Measurements from ENCODE around the gene IDUA.
"Not testable (repeated sequence)": the region's sequence is repeated elsewhere in the genome, so short reads cannot be mapped to it uniquely, and the experiment has no call there.

IDUA gene

GRCh38 chr4:1045193-1045594 lies 58.4 kb downstream of the IDUA start:
- TF ChIP-seq CTCF (IDR thresholded peaks at IDR 0.05; ENCODE audit: borderline replicate concordance, control extremely low read depth, extremely low read depth, insufficient read depth, missing control alignments), result no peak
- no peak for DNase-seq (ENCODE audit: low spot score)
- in situ Hi-C loops (cut with MboI; ENCODE audit: low sequenced_read_pairs, unreplicated experiment), result no loop called here

GRCh38 chr4:1045595-1046201 lies 58.9 kb downstream of the IDUA start:
- in situ Hi-C loops (cut with MboI; ENCODE audit: low sequenced_read_pairs, unreplicated experiment), result no loop called here
- no peak for DNase-seq (ENCODE audit: low spot score)
- no peak for TF ChIP-seq CTCF (IDR thresholded peaks at IDR 0.05; ENCODE audit: borderline replicate concordance, control extremely low read depth, extremely low read depth, insufficient read depth, missing control alignments)

- DNase-seq (ENCODE audit: low spot score); in situ Hi-C loops (cut with MboI; ENCODE audit: low sequenced_read_pairs, unreplicated experiment): not testable (repeated sequence)
Measured at GRCh38 chr4:1046581-1047011, 59.8 kb downstream of the IDUA start.

- in situ Hi-C loops (cut with MboI; ENCODE audit: low sequenced_read_pairs, unreplicated experiment), result no loop called here
- DNase-seq (ENCODE audit: low spot score), result no peak
Measured at GRCh38 chr4:1047106-1047975, 60.5 kb downstream of the IDUA start.

GRCh38 chr4:1047976-1048772 lies 61.3 kb downstream of the IDUA start:
- no peak for TF ChIP-seq CTCF (IDR thresholded peaks at IDR 0.05; ENCODE audit: borderline replicate concordance, control extremely low read depth, extremely low read depth, insufficient read depth, missing control alignments)

More at GRCh38 chr4:1047106-1047975, 60.5 kb downstream of the IDUA start:
- TF ChIP-seq CTCF (IDR thresholded peaks at IDR 0.05; ENCODE audit: borderline replicate concordance, control extremely low read depth, extremely low read depth, insufficient read depth, missing control alignments), result no peak

GRCh38 chr4:1048773-1049590 lies 62.1 kb downstream of the IDUA start:
- no peak for TF ChIP-seq CTCF (IDR thresholded peaks at IDR 0.05; ENCODE audit: borderline replicate concordance, control extremely low read depth, extremely low read depth, insufficient read depth, missing control alignments)
- in situ Hi-C loops (cut with MboI; ENCODE audit: low sequenced_read_pairs, unreplicated experiment), result no loop called here
- no peak for DNase-seq (ENCODE audit: low spot score)

More at GRCh38 chr4:1047976-1048772, 61.3 kb downstream of the IDUA start:
- DNase-seq (ENCODE audit: low spot score), result no peak
- in situ Hi-C loops (cut with MboI; ENCODE audit: low sequenced_read_pairs, unreplicated experiment), result no loop called here
